Left colon (tissue), 2 donors: Measurements from ENCODE around the gene PPP1R8. TPM values are rescaled to one million over a fixed set of nuclear protein-coding genes. Genes with fewer than 3 reads are reported as not detected.
"Not testable (repeated sequence)": the region's sequence is repeated elsewhere in the genome, so short reads cannot be mapped to it uniquely, and the experiment has no call there.

ENCODE experiments used
- ATAC-seq: fragments of 200-7000 bp; cut with Tn5 transposase; one replicate; pipeline ENCODE4 v1.9.1; 2020; ENCODE audit warnings: mild to moderate bottlenecking, moderate library complexity
- DNase-seq, 2 donors: peaks; one replicate each; pipeline ENCODE4 v3.0.0-alpha.2; 2020
- intact Hi-C, 2 donors: fragments of 100-400 bp; cut with DNase I in 1 of 2; cut with micrococcal nuclease in 1 of 2; formaldehyde crosslinking; loops; one replicate each; pipeline versions ENCODE4 v1.11.2 to v1.14.0; 2022; cut with DNase I, micrococcal nuclease
- total RNA-seq, 2 donors: library from RNA; stranded (reverse); fragmentation: NEBNext Ultra II Directional; extraction: Animal tissue kit (Norgen Biotek cat#: 25700); gene quantifications; one replicate each; pipeline ENCODE4 v1.2.1, GENCODE V29; 2021
- donor health status: DM: no; HTN: no; CAD: no.
- donor health status: DM: yes; HTN: yes; CAD: no.

The PPP1R8 gene
- total RNA-seq, 2 donors from 2014 or later: 27.1 to 31.8 TPM

- ATAC-seq, intact Hi-C loops, DNase-seq: not testable (repeated sequence)
These were observed 1.1 kb upstream of the PPP1R8 start for GRCh38 chr1:27829339-27829960.

- no peak for ATAC-seq
- intact Hi-C loops: no loop called here
- no peak for DNase-seq
These were observed 1.2 kb downstream of the PPP1R8 start for GRCh38 chr1:27831568-27832410.

DNA sequence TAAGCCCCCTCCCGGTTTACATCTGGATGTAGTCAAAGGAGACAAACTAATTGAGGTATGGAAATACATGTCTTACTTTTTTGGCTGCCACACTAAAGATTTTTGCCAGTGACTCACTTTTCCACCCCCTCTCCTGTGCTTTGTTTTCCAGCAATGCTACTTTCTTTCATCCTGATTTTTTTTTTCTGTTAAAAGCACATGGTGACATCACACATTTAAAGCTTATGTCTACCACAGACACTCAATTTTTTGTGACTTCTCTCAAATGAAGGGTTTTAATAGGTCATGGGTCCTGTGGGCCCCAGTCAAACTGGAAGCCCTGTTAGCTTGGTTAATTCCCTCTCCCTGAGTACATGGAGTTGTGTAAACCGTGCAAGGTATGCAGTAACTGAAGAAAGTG, 2.2 kb downstream of the PPP1R8 start:
- DNase-seq (no peak), ATAC-seq (no peak)
- intact Hi-C loops: no loop called here

- DNase-seq (no peak), ATAC-seq (no peak)
- intact Hi-C loops: no loop called here
These were observed 2.9 kb downstream of the PPP1R8 start for GRCh38 chr1:27833470-27833869.

GRCh38 chr1:27835046-27835445, 4.5 kb downstream of the PPP1R8 start:
- intact Hi-C loops: no loop called here
- DNase-seq (no peak), ATAC-seq (no peak)

GRCh38 chr1:27835501-27835900, 4.9 kb downstream of the PPP1R8 start:
- intact Hi-C loops: no loop called here
- DNase-seq (no peak), ATAC-seq (no peak)

- DNase-seq (no peak), ATAC-seq (no peak)
- intact Hi-C loops: loop anchor here in 1 of 2 donors (10.0 kb wide), 1 partner anchor 135 kb away; no protein-coding TSS in a partner anchor
These were observed 19.4 kb downstream of the PPP1R8 start for GRCh38 chr1:27849951-27850350.

GRCh38 chr1:27855085-27855484, 24.5 kb downstream of the PPP1R8 start:
- ATAC-seq (no peak), DNase-seq (no peak)
- intact Hi-C loops: loop anchor here in 1 of 2 donors (10.0 kb wide), 1 partner anchor 130 kb away; no protein-coding TSS in a partner anchor

GRCh38 chr1:27856561-27857343, 26.2 kb downstream of the PPP1R8 start:
- no peak for ATAC-seq
- intact Hi-C loops: loop anchor here in 1 of 2 donors (10.0 kb wide), 1 partner anchor 128 kb away; no protein-coding TSS in a partner anchor

DNA sequence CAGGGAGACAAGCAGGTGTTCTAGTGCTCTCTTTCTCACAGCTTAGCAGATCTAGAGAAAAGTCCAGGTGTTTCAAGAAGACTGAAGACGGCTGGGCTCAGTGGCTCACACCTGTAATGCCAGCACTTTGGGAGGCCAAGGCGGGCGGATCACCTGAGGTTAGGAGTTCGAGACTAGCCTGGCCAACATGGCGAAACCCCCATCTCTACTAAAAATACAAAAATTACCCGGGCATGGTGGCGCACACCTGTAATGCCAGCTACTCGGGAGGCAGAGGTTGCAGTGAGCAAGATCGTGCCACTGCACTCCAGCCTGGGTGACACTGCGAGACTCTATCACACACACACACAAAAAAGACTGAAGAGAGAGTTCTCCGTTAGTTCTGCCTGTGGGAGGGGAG, 27.0 kb downstream of the PPP1R8 start:
- ATAC-seq, DNase-seq: not testable (repeated sequence)
- intact Hi-C loops: loop anchor here in 1 of 2 donors (10.0 kb wide), 1 partner anchor 127 kb away; no protein-coding TSS in a partner anchor

More at GRCh38 chr1:27856561-27857343, 26.2 kb downstream of the PPP1R8 start:
- no peak for DNase-seq

DNA sequence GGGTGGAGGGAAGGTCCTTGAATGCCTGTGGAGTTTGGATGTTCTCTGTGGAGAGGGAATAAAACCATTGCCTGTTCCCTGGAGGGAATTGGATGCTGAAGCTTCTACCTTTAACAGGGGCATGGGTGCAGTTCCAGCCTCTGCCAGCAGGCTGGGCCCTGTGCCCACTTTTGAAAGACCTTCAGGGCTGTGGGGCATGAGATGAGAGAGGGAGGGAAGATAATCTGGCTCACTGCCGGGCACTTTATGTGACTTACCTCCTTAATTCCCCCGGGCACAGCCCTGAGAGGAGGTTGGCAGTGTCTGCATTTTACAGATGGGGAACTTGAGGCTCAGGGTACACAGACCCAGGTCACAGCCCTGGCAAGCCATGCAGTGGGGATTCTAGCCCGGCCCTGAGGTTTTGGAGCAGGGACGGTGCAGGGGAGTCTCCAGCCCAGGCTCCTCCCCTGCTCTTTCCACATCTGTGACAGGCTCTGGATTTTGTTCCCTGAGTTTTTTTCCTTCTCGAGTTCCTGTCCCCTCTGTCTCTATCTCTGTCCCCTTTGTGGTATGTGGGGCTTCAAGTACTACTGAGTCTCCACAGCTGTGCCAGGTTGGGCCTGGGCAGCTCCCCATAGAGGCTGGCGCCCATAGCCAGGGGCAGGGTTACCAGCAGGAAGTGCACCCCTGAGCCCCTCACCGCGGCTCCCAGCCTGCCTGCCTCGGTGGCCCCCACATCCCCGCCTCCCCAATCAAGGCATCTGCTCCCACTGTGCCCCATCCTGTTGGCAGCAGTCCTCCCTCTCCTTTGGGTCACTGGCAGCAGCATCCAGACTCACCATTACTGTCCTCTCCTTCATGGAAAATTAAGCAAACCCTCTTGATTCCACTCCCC, 27.7 kb downstream of the PPP1R8 start:
- ATAC-seq (peak; percentile 97), DNase-seq (peak; percentile 74 to 90)
- intact Hi-C loops: loop anchor here in 1 of 2 donors (10.0 kb wide), 1 partner anchor 126 kb away; no protein-coding TSS in a partner anchor

DNA sequence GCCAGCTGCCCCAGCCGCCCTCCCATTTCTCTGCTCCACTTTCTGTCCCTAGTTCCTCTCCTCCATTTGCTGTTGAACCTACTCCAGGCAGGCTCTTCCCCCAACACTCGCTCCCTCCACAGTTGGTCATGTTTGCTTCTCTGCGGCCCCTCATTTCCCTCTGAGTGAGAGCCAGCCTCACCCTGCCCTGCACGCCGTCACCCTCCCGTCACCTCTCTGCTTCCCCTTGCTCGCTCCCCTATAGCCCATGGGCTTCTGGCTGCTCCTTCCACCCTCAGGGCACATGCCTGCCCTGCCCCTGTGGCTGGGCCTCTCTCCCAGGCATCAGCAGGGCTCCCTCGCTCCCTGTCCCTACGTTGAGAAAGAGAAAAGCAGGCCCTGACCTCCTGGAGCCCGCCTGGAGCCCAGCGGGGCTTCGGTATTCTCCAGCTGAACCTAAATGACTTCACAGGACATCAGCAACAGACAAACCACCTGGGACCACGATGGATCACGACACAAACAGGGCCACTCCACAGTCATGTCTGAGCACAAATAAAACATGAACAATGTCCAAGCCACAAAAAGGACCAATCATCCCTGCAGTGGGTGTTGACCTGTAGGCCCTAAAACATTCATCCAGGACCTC, 28.5 kb downstream of the PPP1R8 start:
- intact Hi-C loops: loop anchor here in 1 of 2 donors (10.0 kb wide), 1 partner anchor 126 kb away; no protein-coding TSS in a partner anchor
- ATAC-seq: no peak
- no peak for DNase-seq

DNA sequence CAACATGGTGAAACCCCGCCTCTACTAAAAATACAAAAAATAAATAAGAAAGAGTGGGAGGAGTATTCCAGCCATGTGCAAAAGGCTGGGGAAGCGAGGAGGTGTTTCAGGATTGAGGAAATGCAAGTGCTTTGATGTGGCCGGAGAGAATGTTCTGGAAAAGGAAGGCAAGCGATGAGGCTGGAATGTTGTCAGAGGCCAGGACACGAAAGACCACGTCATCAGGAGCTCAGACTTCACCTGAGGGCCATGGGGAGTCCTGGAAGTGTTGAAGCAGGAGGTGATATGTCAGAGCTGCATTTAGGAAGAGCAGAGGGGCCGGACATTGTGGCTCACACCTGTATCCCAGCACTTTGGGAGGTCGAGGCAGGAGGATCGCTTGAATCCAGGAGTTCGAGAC, 30.9 kb downstream of the PPP1R8 start:
- DNase-seq: no peak
- intact Hi-C loops: loop anchor here in 1 of 2 donors (10.0 kb wide), 1 partner anchor 113 kb away; no protein-coding TSS in a partner anchor
- ATAC-seq: no peak

DNA sequence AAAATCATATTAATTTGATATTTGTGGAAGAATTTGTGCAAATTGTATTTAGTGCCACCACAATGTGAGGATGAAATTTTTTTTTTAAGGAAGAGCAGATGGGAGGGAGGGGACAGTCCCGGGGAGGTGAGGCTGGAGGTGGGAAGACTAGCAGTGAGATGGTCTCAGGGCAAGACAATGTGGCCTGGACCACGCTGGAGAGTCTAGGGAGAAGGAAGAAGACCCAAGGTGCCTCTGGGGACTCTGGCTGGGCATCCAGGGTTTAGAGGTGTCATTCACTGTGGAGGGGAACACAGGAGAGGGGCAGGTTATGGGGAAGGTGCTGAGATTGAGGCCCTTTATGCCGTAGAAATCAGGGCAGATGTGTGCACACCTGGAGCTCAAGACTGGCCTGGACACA, 31.4 kb downstream of the PPP1R8 start:
- DNase-seq (no peak), ATAC-seq (no peak)
- intact Hi-C loops: loop anchor here in 1 of 2 donors (10.0 kb wide), 1 partner anchor 113 kb away; no protein-coding TSS in a partner anchor

DNA sequence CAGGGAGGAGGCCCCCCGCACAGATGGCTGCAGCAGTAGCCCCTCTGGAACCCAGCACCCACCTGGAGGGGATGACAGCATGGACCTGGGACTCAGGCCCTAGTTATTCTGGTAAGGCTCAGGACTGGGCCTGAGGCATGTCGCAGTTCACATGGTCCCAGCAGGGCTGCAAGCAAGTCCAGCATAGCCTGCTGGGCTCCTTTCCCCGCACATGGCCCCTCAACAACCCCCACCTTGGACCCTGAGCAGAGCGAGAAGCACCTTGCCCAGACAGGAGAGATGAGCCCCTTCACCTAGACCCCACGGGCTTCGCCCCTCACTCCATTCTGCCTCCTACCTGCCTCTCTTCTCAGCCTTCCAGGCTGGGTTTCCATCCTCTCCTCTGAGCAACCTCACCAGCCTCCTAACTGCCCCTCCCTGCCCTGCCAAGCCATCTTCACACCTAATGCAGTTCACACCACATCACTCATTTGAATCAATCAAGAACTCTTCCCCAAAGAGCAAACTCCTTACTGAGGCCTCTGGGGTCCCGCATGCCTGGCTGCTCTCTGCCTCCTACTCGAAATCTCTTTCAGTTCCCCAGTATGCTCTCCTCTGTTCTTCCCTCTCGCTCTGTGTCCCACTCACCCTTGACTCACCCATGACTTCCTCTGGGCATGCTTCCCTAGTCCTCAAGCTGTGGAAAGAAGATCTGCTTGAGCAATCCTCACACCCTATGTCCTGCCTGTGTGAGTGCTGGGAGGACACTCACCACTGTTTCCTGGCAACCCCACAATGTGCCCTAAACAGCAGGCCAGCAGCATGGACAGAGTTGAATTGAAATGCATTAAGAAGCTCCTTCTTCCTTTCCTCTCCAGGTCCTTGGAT, 32.3 kb downstream of the PPP1R8 start:
- ATAC-seq (peak; percentile 53), DNase-seq (peak in 1 of 2 donors; percentile 56)
- intact Hi-C loops: loop anchor here in 1 of 2 donors (10.0 kb wide), 1 partner anchor 112 kb away; no protein-coding TSS in a partner anchor

DNA sequence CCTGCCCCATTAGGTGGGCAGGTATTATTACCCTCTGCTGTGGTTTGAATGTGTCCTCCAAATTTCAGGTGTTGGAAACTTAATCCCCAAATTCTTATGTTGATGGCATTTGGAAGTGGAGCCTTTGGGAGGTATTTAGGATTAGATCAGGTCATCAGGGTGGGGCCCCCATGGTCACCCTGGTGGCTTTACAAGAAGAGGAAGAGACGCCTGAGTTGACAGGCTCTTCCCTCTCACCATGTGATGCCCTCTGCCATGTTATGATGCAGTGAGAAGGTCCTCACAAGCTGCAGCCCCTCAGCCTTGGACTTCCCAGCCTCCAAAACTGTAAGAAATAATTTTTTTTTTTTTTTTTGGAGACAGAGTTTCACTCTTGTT, 32.9 kb downstream of the PPP1R8 start:
- ATAC-seq: no peak
- no peak for DNase-seq
- intact Hi-C loops: loop anchor here in 1 of 2 donors (10.0 kb wide), 1 partner anchor 111 kb away; no protein-coding TSS in a partner anchor
